ENCODE measurements around the gene CNPY1.

CNPY1 gene

GRCh38 chr7:155481764-155482163, 64.6 kb downstream of the CNPY1 start:
- TF ChIP-seq, protein P1, sequence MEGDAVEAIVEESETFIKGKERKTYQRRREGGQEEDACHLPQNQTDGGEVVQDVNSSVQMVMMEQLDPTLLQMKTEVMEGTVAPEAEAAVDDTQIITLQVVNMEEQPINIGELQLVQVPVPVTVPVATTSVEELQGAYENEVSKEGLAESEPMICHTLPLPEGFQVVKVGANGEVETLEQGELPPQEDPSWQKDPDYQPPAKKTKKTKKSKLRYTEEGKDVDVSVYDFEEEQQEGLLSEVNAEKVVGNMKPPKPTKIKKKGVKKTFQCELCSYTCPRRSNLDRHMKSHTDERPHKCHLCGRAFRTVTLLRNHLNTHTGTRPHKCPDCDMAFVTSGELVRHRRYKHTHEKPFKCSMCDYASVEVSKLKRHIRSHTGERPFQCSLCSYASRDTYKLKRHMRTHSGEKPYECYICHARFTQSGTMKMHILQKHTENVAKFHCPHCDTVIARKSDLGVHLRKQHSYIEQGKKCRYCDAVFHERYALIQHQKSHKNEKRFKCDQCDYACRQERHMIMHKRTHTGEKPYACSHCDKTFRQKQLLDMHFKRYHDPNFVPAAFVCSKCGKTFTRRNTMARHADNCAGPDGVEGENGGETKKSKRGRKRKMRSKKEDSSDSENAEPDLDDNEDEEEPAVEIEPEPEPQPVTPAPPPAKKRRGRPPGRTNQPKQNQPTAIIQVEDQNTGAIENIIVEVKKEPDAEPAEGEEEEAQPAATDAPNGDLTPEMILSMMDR (IDR thresholded peaks at IDR 0.05; ENCODE audit: low read length, missing control alignments), result no peak
- DNase-seq (ENCODE audit: low read depth), result no peak
- H3K4me3 ChIP-seq (replicated peaks; ENCODE audit: low read depth, low read length), result no peak overlapping the region

GRCh38 chr7:155477476-155477875, 68.9 kb downstream of the CNPY1 start:
- H3K4me3 ChIP-seq (replicated peaks; ENCODE audit: low read depth, low read length), result no peak overlapping the region
- DNase-seq (ENCODE audit: low read depth), result no peak
- TF ChIP-seq, protein P1 (IDR thresholded peaks at IDR 0.05; ENCODE audit: low read length, missing control alignments), result no peak

DNA sequence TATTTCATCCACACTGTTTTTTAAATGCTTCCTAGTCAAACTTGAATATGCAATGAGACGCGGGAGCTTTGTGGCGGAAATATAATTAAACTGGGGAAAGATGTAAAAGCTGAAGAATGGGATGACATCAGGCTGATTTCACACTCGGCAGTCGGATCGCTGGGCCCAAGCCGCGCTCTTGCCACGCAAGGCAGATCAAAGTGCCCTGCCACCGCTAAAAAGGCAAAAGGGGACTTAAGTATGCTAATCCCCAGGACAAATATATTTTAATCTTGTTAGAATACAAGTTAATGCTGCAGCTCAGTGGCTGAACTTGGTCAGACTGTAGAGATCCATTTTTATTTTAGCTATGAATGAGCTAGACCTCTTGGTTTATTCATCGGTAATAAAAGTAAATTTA, 74.6 kb downstream of the CNPY1 start:
- no peak for DNase-seq (ENCODE audit: low read depth)
- no peak overlapping the region for H3K4me3 ChIP-seq (replicated peaks; ENCODE audit: low read depth, low read length)
- TF ChIP-seq, protein P1 (IDR thresholded peaks at IDR 0.05; ENCODE audit: low read length, missing control alignments), result no peak

- H3K4me3 ChIP-seq (replicated peaks; ENCODE audit: low read depth, low read length), result no peak overlapping the region
- TF ChIP-seq, protein P1 (IDR thresholded peaks at IDR 0.05; ENCODE audit: low read length, missing control alignments), result no peak
- DNase-seq (ENCODE audit: low read depth), result no peak
Observed at GRCh38 chr7:155470686-155471638, 75.4 kb downstream of the CNPY1 start.

- no peak for DNase-seq (ENCODE audit: low read depth)
- TF ChIP-seq, protein P1 (IDR thresholded peaks at IDR 0.05; ENCODE audit: low read length, missing control alignments), result no peak
- H3K4me3 ChIP-seq (replicated peaks; ENCODE audit: low read depth, low read length), result no peak overlapping the region
Observed at GRCh38 chr7:155470186-155470487, 76.2 kb downstream of the CNPY1 start.

DNA sequence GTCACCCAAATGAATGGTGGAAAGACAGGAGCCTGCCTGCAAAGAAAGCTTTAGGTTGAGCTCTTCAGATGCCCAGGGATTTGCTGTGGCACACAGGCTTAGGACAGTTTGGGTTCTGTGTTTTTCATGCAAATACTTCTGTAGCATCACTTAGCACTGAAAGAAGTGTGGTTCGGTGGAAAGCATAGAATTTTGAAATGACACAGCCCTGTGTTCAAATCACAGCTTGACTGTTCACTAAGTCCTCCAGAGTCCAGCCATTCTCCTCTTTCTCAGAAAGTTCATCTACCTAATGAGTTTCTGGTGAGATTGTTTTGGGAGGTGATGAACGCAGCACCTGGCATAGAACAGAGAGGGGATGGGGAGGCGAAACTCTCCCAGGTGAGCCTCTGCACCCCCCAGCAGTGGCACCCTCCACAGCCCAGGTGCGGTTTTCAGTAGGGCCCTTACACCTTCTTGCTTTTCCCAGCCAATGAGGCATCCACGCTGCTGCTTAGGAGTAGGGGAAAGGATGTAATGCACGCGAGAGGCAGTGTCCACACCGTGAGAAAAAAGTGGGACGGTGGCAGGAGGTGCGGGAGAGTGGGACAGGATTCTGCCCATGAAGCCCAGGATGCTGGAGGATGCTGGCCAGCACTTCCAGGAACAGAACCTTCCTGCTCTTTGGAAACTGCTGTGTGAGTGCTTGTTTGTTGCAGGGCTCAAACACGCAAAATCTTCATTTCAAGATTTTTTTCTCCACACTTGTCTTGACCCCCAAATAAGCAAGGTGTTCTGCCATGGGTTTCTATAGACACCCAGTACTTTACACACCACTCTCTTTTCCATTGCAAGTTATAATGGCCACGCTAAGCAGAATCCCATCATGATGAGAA, 76.8 kb downstream of the CNPY1 start:
- no peak overlapping the region for H3K4me3 ChIP-seq (replicated peaks; ENCODE audit: low read depth, low read length)
- TF ChIP-seq, protein P1 (IDR thresholded peaks at IDR 0.05; ENCODE audit: low read length, missing control alignments), result no peak
- no peak for DNase-seq (ENCODE audit: low read depth)
